Vagina (tissue), 2 donors: ENCODE data around the gene SLC9A2.

Source experiments
- CTCF ChIP-seq, 3 experiments: fragments of 450-650 bp in 2 of 3; fragments of 200-600 bp in 1 of 3; sonication (generic) in 1 of 3; IDR thresholded peaks; one replicate each; pipeline ENCODE4 v1.5.1; 2017 to 2019; ENCODE audit warnings: antibody characterized with exemption in 3 of 3, mild to moderate bottlenecking in 2 of 3, moderate library complexity in 2 of 3
- POLR2A ChIP-seq, 2 donors: fragments of 450-650 bp; IDR thresholded peaks; one replicate each; pipeline ENCODE4 v1.6.1; 2017; ENCODE audit warnings: antibody characterized with exemption in 2 of 2, mild to moderate bottlenecking in 2 of 2, moderate library complexity in 2 of 2

- TF ChIP-seq CTCF (IDR thresholded peaks at IDR 0.05) (no peak), POLR2A (IDR thresholded peaks at IDR 0.05) (no peak)
Observed at GRCh38 chr2:102589444-102589843, 29.9 kb upstream of the SLC9A2 start.
